GM18526 (cell line): ENCODE results near the gene KCNMB2.

Experiments used
- POLR2A ChIP-seq: IDR thresholded peaks from 3 replicates; pipeline ENCODE4 v1.6.1; 2011; ENCODE audit not compliant: insufficient read length; ENCODE audit errors: extremely low read depth

The KCNMB2 gene

DNA sequence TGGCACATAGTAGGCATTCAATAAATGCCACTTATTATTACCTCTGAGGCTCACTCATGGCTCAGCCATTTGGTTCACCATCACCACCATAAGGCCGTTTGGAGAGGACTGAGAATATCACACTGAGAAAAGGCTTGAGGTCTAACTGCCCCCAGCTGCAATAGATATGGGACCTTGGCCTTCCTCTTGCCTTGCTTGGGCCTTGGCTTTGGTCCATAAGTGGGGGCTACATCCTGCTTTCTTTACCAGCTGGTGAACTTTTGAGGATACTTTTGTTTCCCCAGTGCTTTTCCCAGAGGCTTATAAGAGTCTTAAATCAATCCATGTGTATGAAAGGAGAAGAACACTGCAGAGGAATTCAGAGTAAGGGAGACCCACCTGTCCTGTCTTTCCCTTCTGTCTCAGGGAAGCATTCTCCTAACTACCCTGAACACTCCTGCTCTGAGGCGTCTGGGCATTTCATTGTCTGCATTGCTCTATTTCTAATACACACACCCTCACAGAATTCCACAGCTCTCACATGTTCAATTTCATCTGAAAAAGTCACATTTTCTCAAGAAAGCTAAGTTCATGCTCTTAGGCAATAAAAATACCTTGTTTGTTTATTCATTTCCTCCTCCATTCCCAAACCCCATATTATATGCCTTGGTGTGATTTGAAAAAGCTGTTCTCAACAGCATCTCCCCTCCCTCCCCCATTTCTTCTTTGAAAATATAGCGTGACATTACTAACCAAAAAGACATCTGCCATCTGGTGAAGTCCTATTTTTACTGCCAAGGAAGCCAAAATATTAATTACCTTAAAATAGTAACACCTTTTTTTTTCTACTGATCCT is 22.5 kb upstream of the KCNMB2 start:
- TF ChIP-seq POLR2A = no peak

DNA sequence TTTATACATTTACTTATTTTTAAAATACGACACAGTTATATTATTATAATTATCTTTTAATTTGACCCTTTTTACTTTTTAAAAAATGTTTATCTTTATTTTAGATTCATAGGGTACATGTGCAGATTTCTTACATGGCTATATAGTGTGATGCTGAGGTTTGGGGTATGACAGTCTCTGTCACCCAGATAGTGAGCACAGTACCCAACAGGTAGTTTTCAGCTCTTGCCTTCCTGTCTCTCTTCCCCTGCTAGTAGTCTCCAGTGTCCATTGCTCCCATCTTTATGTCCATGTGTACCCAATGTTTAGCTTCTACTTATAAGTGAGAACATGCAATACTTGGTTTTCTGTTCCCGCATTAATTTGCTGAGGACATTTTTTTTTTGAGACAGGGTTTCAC is 21.8 kb upstream of the KCNMB2 start:
- TF ChIP-seq POLR2A = no peak

DNA sequence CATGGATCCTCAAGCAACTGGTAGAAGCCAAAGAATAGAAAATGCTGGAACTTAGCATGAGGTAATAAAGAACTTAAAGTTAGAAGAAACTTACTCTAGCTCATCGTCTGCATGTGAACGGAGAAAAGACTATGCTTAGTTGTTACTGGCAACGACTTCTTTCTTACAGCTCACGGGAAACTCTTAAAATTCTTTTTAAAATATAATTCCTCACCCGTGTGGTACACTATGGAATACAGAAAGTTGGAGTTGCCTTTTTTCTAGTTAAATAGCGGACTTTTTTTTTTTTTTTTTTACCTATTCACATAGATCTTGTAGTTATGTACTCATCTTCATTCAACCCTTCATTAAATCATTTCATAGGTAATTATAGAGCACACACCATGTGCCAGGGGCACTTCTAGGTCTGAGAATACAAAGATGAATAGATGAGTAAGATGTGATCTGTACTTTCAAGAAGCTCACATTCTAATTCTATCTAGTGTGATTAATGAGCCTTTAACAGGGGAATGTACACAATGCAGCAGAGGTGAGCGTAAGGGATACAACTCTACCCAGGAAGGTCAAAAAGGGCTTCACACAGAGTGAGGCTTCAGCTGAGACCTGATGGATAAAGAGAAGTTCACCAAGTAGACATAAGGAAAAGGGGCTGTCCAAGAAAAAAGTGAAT is 18.4 kb upstream of the KCNMB2 start:
- no peak for TF ChIP-seq POLR2A

DNA sequence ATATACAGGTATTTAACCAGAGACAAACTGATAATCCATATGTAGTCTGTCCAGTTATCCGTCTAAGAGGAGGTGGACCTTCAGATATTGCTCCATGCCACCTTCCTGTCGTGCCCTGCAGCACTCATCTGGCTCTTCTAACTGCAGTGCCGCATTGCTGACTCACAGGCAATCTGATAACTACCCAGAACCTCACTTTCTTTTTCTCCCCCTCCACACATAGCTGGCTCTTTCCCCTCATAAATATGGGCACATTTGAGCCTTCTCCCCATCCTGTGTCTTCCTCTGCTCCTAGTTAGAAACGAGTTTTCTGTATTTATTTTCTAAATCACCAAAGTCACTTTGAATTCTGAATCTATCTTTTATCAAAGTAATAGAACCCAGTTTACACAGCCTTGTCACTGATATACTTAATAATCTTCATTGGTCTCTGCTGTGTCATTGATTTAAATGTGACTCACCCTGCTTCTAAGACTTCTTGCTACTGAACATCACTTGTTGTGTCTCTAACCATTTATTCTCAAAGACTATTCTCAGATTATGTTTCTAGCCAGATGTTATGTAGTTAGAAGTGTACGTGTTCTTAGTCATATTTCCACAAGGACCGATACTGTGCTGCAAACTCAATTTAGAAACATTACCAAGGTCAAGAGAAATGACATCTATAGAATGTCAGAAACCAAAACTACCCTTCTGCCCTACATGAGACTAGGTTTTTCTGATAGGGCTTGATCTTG is 17.4 kb upstream of the KCNMB2 start:
- TF ChIP-seq POLR2A = no peak

DNA sequence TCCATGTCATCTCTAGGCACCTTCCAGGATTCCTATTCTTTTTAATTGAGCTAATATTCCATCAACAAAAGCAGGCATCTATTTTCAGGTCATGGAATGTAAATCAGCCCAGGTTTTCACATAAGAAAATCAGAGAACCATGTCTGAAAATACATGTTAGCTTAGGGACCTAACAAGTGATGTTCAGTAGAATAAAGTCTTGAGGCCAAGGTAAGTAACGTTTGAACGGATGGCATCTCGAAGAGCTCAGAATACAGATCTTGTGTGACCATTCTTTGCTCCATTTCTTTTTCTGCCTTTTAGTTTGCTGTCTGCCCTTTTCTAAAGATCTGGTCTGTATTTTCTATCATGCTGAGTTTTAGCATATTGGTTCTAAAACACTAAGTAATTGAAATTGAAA is 16.5 kb upstream of the KCNMB2 start:
- no peak for TF ChIP-seq POLR2A

DNA sequence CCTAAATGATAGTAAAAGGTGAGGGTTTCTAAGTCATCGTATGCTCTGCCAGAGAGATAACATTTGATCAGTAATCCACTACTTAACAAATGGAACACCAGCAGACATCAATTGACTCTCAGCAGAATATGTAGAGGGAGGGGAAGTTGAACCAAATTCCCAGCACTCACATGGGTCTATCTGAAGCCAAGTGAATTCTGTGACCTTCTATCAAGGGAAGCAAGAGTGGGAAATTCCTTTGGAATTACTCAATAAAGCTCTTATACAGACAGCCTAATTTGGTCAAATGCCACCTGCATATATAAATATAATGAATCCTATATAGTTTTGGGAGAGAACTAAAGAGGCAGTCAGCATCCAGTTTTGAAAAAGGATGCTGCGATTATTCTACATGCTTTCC is 15.8 kb upstream of the KCNMB2 start:
- TF ChIP-seq POLR2A = no peak

DNA sequence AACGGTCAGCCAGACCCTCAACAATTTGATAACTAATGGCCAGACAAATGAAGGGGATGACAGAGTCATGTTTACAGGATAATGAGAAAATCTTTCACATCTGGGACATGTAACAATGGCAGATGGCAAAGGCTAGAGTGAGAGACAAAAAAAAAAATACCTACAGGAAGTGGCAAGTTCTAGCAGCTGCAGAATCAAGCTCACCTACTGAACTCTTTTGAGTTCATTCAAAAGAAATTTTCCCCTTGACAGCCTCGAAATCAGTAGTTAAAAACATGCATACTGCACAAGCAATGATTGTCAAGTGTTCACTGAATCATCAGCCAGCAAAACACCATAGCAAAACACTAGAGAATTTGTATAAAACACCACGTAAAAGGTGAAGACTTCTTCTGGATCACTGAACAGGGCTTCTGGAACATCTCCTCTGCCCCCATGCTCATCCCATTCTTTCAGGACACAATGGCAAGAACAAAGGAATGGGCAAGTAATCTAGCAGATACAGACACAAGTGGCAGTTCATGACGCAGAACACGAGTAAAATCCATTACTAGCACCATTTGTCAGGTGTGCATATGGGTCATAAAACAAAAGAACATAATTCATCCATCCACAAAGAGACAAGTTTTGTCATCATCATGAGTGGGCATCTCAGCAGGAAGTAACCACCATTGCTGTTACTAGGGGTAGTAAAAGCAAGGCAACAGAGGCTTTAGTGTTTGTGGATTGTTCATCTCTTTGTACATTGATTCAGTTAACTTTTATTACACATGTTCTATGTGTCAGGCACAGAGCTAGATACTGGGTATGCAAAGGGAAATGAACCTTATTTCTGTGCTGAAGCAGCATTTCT is 13.8 kb upstream of the KCNMB2 start:
- TF ChIP-seq POLR2A = no peak

DNA sequence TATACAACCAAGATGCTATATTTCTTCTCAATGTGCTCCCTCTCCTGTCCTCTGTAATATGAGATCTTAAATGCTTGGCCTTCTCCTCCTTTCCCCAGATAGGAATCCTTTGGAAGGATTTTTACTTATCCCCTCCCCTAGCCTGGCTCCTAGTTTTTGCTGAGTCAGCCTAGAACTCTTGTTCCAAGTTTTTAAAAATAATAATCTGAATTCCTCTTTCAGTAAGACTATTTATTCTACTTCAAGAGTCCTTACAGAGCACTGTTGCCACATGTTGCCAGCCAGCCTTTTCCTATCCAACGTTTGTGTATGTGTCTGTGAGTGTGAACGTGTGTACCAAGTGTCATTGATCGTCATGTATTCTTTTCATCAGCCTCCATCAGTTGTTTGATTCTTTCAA is 11.0 kb upstream of the KCNMB2 start:
- TF ChIP-seq POLR2A = no peak

DNA sequence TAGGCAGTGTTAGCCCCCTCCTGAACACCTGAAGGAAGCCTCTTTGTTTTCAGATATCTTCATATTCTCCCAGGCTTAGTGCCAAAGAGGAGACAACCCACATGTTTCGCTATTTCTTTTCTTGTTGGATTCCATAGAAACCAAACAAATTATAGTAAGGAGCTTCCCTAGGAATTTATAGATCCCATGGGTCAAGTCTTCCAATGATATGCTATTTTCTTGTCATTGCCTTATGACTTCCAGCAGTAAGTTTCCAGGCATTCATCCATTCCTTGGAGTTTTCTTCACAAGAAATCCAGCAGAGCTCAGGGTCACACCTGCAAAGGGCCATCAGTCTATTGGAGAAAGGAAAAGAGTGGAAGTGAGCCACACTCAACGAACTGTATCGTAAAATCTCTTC is 9.9 kb upstream of the KCNMB2 start:
- no peak for TF ChIP-seq POLR2A

DNA sequence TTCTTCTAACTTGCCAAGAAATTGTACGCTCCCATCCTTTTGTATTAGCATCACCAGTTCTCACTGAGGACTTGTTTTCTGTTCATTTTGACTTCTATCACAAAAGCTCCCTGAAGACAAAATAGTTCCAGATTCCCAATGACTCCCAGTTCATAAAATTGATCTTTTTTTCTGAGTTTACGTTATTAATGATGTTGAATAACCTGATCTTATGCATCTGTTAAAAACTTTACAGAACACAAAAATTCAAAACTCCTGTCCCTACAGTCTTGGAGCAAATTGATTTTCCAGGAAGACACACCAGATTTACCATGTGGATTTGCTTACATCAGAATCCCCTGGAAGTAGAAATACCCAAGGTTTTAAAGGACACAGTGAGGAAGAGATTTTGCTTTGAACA is 8.3 kb upstream of the KCNMB2 start:
- TF ChIP-seq POLR2A = no peak

DNA sequence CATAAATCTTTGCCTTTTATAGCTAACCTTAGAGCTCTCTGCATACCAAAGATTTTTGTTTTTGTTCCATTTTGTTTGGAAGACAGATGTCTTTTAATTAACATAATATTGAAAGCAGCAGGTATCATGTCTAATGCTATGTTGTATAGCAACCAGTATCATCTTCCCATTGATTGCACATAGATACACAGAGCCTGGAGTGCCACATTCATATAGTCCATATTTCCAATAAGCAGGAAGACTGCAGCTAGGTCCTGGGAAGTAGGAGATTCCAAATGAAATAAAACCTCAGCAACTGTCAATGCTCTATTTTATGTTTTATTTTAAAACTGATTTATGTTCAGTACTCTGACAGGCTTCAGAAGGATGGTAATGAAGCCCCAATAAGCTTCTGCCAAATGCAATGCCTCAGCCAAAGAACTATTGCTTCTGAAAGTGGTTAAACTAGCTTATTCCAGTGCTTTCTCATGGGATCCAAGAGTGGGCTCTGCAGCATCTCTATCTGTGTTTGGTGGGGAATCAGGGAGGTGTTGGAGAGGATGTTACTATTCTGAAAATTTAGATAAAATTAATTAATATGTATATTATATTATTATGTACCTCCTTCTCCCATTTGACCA is 6.5 kb upstream of the KCNMB2 start:
- no peak for TF ChIP-seq POLR2A

DNA sequence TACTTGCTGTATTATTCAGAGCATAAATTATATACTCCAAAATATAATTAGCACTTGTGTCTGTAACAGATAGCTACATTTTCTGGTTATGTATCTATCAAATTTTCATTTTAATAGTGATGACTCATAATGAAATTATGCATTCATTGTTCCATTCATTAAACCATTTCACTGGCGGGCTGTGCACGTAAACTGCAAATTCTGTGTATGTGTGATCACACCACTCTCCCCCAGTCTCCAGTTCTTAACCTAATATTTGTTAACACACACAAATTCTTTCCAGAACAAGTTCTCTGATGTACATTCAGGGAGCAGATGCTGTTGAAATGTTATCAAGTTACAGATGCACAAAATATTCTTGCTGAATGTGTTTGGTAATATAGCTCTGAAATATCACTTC is 3.8 kb upstream of the KCNMB2 start:
- TF ChIP-seq POLR2A = no peak

DNA sequence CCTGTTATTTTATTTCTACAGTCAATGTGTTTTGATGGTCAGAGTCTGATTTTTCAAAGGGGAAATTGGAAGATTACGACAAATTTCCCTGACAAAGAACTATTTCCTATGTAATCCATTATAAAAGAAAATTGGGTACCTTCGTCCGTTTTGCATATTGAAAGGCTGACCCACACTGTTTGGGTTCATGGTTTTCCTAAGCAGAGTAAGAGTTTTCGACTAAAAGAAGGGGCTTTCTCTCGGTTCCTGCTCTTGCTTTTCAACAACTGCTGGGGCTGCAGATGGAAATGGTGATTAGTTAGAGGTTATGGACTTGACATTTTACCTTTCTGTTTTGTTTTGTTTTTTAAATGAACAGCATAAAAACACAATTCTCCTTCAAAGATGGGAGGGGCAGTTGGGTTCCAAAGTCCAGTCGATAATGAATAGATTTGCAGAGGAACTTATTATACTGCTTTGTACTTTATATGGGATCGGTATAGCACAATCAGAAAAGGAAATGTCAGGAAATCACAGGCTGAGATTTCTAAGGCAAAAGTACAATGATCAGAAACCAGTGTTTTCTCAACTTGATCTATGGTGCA is 978 bp downstream of the KCNMB2 start:
- no peak for TF ChIP-seq POLR2A

DNA sequence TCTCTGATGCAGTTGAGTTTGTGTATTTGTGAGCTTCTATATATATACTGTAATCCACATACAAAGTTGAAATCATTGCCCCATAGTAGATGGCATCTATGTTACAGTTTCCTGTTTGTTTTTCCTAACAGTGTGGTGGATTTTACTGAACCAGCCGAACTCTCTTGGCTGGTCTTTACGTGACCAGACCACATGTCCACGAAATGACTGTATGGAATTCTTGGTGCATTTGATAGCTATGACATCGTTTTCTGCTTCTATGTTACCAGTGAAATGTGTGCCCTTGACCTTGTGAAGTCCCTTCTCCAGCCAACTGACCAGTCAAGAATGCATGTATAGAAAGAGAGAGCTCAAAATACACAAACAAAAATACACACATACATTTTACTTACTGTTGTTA is 1.8 kb downstream of the KCNMB2 start:
- no peak for TF ChIP-seq POLR2A
